Fibroblast of skin of right quadriceps (primary cell): Measurements from ENCODE around the gene MYH16.
"Not testable (repeated sequence)": the region's sequence is repeated elsewhere in the genome, so short reads cannot be mapped to it uniquely, and the experiment has no call there.

Experiments
- DNase-seq: peaks from one replicate; pipeline ENCODE4 v3.0.0-alpha.2; 2013

Gene MYH16

DNA sequence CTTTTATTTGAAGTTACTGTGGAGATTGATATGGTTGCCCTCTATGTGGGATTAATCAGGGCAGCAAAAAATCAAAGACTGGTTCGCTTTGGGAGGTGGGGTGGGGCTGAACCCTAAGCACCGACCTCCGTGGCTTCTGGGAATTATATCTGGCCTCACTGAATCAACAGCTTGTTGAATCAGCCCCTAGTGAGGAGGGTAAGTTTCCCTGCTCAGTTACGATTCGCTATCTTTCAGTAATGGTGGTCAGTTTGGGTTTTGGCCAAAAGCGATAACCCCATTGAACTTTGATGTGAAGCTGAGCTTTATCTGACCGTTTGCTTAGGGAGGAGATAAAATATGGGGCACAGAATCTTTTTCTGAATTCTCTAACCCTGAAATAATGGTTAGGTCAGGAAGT, 36.5 kb downstream of the MYH16 start:
- DNase-seq: no peak

DNA sequence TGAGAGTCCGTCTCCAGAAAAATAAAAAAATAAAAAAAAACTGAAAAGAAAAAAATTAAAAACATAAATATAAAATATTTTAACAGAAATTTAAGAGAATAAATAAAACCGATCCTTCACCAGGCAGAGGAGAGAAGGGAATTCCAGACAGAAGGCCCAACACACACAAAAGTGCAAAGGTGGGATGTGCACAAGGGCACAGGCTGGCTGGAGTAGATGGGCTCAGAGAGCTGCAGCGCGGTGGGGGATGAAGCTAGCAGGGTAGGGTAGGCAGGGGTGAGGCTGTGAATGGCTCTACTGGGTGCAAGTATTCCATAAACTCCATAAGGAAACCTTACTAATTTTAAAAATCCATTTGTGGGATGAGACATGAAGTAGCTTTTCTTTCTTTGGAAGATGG, 37.4 kb downstream of the MYH16 start:
- DNase-seq: no peak

DNA sequence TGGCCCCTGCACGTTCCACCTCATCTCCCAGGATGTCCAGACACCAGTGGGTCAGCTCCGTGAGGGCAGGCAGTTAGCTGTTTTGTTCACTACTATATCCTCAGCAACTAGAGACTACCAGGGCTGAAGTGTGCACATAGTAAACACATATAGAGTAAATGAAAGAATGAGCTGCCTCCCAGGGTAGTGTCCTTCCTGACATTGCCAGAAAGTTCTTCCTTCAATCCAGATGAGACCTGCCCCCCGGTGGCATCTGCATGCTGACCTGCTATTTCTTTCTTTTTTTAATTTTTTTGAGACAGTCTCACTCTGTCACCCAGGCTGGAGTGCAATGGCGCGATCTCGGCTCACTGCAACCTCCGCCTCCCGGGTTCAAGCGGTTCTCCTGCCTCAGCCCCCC, 39.1 kb downstream of the MYH16 start:
- no peak for DNase-seq

DNA sequence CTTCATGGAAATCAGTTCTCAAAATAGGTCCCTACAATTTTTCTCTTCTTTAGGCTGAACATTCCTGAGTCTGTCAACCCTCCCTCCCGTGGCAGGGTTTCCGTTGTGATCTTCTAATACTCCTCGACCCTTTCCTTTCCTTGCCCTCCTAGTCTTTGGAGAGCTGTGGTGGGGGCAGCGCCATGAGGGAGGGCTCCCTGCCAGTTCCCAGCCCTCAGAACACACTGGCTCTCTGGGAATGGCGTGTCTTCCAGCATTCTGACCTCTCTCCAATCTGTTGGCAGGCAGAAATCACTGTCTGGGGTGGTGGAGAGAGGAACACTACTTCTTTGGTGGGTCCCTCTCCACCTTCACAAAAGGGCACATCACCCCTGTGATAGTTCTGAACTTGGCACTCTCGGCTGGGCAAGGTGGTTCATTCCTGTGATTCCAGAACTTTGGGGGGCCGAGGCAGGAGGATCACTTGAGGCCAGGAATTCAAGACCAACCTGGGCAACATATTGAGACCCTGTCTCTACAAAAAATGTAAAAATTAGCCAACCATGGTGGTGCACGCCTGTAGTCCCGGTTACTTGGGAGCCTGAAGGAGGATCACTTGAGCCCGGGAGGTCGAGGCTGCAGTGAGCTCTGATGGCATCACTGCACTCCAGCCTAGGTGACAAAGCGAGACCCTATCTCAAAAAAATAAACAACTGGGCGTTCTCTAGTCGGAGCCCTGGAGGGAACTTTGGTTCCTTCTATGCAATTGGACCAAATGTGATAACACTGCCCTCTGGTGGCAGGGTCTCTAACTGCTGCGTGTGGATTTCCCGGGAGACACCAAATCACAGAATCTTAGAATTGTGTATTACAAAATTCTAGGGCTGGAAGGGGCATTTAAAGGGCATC, 39.9 kb downstream of the MYH16 start:
- DNase-seq: peak; percentile 54

DNA sequence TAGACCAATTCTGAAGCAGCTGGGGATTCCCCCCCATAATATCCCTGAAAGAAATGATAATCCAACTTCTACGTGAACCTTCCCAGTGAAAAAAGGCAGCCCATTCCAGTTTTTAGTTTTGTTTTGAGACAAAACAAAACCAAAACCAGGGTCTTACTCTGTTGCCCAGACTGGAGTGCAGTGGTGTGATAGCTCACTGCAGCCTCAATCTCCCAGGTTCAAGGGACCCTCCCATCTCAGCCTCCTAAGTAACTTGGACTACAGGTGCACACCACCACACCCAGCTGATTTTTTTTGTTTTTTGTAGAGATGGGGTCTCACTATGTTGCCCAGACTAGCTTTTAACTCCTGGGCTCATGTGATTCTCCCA, 40.5 kb downstream of the MYH16 start:
- no peak for DNase-seq

DNA sequence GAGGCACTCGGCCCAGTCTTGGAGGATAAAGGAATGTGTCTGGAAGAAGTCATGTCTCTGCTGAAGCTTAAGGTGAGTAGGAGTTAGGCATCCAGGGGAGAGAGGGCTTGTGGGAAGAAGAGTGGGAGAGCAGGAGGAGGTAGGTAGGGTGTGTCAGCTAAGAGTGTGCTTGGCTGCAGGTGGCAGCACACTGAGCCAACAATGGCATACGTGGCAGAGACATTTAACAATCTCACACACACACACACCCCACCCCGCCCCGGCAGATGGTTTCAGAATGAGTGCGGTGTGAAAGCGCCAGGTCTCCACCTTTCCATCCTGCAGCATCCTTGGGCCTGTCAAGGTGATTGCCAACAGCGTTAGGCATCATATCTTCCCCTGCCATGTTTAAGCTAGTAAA, 41.9 kb downstream of the MYH16 start:
- DNase-seq: no peak

DNA sequence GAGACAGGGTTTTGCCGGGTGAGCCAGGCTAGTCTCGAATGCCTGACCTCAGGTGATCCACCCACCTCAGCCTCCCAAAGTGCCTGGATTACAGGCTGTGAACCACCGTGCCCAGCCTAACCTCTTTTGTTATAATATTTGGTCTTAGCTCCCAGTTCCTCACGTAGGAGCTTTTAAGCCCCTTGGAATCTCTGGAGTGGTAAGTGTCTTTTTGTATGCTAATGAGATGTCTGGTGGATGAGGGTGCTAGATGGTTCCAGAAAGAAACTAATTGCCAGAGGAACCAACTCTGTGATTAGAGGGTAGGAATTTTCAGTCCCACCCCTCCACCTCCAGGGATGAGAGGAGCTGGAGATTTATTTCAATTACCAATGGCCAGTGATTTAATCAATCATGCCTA, 47.7 kb downstream of the MYH16 start:
- DNase-seq: no peak

DNA sequence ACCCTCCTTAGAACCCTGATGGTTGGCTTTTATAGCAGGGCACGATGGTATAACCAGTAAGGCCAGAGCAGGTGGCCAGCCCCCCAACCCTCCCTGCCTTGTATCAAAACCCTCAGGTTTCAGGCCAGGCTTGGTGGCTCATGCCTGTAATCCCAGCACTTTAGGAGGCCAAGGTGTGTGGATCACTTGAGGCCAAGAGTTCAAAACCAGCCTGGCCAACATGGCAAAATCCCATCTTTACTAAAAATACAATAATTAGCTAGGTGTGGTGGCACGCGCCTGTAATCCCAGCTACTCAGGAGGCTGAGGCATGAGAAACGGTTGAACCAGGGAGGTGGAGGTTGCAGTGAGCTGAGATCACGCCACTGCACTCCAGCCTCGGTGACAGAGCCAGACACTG, 50.0 kb downstream of the MYH16 start:
- DNase-seq: not testable (repeated sequence)

DNA sequence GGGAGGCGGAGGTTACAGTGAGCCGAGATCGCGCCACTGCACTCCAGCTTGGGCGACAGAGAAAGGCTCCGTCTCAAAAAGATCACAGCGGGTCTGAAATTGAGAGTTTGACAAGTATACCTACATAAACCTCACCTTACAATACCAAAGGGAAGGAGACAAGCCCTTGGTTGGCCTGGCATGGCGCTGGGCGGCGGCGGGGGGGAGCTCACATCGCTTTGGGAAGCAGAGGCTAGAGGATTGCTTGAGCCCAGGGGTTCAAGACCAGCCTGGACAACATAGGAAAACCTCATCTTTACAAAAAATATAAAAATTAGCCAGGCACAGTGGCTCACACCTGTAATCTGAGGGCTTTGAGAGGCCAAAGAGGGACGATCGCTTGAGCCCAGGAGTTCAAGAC, 51.9 kb downstream of the MYH16 start:
- DNase-seq: no peak

DNA sequence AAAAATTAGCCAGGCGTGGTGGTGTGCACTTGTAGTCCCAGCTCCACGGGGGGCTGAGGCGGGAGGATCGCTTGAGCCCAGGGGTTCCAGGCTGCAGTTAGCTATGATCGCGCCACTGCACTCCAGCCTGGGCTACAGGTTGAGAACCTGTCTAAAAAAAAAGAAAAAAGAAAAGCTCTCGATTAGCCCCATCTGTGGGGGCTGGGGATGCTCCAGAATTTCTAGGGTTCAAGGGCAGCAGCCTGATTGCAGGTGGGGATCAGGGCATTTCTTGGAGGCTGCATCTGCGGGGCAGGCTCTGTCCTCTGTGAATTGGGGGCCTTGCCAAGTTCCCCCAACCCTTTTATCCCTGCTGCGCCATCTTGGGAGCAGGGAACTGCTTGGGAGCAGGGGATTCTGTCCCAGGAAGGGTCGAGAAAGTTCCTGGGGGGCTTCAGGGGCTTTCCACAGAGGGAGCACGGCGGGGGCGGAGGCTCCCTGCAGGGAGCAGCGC, 52.4 kb downstream of the MYH16 start:
- DNase-seq: no peak

DNA sequence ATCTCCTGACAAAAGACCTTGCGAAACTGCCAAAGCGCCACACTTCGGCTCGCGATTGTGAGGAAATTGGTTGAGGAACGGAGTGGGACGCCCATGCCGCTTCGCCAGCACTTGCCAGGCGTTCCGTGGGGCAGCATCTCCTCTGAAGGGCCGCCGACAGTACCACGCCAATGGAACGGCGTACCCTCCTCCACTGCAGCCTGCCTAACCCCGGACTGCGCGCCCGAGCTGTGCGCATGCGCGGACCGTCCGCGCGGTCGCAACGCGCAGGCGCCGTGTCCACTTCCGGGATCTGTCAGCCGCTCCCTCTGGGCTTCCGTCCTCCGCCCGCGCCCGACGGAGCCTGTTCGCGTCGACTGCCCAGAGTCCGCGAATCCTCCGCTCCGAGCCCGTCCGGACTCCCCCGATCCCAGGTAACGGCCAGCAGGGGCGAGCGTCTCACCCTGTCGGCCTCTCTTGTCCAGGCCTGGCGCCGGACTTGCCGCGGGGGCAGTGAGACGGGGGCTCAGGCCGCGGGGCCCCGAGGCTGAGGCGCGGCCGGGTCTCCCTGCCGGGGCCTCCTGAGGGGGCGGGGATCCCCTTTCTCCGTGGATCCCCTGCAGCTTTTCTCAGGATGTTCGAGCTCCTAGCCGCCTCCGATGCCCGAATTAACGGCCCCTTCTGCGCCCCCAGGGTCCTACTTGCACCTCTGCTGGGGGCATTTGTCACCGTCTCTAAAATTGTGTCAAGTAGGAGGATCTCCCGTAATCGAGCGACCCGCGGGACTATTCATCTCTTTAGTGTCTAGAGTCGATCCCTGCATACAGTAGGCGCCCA, 53.2 kb downstream of the MYH16 start, which contains the start of gene ARPC1A:
Gene ARPC1A, plus strand, starts transcription at position 307 of the 816 bp plus-strand sequence. CDS start 7,456 bp downstream, outside the sequence.
- DNase-seq: peak; percentile 91

DNA sequence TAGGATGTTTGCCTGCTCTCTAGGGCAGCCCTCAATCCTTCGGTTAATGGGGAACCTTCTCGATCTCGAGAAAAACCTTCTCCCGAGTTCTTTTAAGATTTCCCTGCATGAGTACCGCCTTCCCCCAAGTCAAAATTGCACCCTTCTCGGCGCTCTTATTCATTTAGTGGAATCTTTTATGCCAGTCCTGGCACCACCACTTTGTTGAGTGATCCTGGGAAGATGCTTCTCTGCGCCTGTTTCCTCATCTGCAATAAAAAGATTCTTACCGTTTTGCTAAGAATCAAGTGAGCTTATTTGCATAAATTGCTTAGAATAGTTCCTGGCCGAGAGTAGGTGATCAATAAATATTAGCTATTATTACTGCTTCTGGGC, 53.8 kb downstream of the MYH16 start:
- no peak for DNase-seq

DNA sequence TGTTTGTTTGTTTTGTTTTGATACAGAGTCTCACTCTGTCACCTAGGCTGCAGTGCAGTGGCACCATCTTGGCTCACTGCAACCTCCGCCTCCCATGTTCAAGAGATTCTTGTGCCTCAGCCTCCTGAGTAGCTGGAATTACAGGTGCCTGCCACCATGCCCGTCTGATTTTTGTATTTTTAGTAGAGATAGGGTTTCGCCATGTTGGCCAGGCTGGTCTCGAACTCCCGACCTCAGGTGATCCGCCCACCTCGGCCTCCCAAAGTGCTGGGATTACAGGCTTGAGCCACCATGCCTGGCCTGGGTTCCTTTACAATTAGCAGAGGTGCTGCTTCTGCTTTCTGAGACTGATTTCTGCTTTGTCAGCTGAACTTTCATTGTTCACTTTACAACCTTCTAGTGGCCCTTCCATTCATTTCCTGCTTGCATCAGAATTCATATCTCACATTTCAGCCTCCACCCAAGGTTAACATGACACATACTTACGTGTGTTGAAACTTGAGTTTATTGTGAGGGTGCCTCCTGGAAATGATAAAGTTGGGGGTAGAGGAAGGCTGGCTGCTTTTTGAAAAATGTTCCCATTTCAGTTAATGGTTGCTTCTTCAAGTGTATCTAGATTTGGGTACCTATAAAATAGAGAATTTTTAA, 57.8 kb downstream of the MYH16 start:
- DNase-seq: peak; percentile 88

DNA sequence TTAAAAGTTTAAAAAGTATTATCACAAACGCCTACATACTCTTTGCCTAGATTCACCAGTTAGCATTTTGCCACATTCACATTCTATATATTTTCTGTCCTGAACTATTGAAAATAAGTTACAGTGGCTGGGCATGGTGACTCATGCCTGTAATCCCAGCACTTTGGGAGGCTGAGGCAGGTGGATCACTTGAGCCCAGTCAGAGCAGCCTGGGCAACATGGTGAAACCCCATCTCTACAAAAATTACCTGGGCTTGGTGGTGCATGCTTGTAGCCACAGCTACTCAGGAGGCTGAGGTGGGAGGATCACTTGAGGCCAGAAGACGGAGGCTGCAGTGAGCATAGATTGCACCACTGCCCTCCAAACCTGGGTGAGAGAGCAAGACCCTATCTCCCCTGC, 58.4 kb downstream of the MYH16 start:
- no peak for DNase-seq

DNA sequence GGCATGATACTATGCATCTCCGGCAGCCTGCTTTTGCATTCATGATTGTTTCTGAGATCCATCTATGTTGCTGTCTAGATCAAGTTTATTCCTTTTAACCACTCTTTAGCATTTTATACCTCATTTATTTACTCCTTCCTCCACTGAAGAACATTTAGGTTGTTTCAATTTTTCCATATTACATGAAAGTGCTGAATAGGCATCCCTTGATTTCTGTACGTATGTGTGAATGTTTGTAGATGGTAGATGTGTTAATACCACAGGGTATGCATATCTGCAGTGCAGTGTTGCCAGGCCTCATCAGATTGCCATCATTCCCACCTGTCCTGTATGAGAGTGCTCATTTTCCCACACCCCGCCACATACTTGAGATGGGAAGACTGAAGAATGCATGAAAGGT, 67.0 kb downstream of the MYH16 start:
- no peak for DNase-seq

DNA sequence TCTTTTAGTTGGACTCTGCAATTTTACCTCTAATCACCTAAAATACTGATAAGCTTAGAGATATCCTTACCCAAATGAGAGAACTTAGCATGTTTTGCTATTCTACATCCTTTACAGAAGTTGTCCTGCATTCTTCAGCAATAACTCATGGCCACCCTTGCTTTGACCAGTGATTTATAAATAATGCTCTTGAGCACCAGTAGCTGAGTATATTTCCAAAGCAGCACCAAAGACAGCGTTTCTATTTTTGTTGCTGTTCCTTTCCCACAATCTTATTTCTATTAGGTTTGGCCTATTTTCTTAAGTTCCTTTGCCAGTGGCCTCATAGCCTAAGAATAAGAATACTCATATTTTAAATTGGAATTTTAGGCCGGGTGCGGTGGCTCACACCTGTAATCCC, 68.0 kb downstream of the MYH16 start:
- no peak for DNase-seq

DNA sequence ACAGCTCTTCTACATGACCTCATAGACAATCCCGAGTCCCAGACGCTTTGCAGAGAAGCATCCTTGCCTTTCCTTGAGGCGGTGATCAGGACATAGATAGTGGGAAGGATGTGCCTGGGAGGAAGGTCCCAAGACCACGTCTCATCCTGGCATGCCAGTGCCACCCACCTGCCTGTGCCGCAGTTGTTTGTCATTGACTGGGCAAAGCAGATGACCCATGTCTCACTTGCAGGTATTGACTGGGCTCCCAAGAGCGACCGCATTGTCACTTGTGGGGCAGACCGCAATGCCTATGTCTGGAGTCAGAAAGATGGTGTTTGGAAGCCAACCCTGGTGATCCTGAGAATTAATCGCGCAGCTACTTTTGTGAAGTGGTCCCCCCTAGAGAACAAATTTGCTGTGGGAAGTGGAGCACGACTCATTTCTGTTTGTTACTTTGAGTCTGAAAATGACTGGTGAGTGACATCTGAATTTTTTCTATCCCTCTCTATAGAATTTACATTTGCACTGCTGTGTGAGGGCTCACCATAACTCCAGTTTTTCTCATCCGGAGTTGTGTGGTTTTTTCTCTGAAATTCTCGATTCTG, 71.5 kb downstream of the MYH16 start:
- DNase-seq: no peak

DNA sequence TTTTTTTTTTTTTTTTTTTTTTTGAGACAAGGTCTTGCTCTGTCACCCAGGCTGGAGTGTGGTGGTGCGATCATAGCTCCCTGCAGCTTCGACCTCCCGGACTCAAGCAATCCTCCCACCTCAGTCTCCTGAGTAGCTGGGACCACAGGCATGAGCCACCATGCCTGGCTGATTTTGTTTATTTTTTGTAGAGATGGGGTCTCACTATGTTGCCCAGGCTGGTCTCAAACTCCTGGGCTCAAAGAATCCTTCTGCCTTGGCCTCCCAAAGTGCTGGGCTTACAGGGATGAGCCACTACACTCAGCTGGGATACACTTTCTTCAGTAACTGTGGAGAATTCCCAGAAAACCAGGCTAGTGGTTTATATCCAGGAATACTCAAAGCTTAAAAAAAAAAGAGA, 78.0 kb downstream of the MYH16 start:
- DNase-seq: not testable (repeated sequence)

DNA sequence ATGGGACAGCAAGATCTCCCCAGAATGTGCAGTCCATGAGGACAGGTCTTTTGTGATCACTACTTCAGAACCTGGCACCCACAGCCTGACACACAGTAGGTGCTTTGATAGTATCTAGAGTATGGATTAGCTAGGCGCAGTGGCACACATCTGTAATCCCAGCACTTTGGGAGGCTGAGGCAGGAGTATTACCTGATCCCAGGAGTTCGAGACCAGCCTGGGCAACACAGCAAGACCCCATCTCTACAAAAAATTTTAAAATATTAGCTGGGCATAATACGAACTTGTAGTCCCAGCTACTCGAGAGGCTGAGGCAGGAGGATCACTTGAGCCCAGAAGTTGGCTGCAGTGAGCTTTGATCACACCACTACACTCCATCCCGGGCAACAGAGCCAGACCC, 79.6 kb downstream of the MYH16 start:
- no peak for DNase-seq

DNA sequence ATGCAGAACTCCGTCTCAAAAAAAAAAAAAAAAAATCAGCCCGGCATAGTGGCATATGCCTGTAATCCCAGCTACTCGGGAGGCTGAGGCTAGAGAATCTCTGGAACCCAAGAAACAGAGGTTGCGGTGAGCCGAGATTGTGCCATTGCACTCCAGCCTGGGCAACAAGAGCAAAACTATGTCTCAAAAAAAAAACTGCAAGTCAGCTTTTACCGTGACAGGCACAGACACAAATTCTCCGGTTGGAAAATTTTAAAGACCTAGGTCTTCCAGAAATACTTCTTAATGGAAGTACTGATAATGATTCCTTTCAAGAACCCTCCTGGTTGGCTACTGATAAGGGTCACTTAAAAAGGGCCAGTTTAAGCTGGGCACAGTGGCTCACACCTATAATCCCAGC, 82.5 kb downstream of the MYH16 start:
- no peak for DNase-seq

DNA sequence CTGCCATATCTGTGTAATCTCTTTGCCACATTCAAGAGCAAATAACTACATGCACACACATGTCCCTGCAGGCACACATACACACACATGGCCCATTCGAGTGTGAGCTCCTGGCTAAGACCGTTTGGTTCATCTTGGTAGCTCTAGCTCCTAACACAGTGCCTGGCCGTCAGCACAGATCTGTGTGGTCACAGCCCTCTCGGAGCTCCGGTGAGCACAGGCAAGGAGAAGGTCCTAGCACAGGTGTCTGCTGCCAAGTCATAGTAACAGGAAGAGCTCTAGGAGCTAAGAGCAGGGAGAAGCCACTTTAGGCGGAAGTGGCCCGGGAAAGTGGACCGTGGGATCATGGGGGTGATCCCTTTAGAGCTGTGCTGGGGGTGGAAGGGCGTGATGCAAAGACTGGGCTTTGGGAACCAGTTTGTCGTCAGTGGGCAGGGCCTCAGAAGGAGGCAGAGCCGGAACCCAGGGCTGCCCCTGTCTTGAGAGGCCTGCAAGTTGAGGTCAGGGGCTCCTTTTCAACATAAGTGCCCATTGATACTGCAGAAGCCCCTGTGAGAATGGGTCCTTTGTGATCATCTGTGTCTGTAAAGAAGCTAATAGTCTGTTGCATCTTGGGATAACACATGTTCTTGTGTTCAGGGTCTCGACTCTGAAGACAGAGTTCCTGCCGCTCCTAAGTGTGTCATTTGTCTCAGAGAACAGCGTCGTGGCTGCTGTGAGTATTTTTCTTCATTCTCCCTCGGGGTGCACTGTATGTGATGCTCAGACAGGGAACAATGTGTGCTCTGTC, 85.3 kb downstream of the MYH16 start:
- no peak for DNase-seq

DNA sequence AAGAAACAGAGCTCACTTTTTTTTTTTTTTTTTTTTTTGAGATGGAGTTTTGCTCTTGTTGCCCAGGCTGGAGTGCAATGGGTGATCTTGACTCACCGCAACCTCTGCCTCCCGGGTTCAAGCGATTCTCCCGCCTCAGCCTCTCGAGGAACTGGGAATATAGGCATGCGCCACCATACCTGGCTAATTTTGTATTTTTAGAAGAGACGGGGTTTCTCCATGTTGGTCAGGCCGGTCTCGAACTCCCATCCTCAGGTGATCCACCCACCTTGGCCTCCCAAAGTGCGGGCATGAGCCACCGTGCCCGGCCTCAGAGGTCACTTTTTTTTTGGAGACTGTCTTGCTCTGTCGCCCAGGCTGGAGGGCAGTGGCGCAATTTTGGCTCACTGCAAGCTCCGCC, 85.9 kb downstream of the MYH16 start:
- DNase-seq: not testable (repeated sequence)
